TTC549 (cell line): ENCODE results near the gene OPRM1.

Source experiments
- FAIRE-seq: peaks from 2 replicates; lab custom pipeline; 2012; peaks lifted over from hg19 to GRCh38; lab: Jason Lieb, UNC

The OPRM1 gene

DNA sequence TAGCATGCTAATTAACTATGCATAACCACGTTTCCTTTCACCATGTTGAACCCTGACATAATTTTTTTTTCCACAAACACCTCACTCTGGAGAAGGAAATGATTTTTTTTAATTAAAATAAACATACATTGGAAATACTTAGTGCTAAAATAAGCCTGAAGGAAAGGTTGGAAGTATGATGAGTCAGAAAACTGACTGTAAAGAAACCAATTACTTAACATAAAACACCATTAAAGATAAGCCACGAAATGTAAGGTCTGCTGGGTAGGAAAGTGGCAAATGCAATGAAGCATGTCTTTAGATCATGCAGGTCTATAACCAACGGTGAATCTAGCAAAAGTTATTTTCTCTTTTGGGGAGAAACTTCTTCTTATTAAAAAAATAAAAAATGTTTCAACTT lies 47.5 kb downstream of the OPRM1 start:
- no peak for FAIRE-seq

DNA sequence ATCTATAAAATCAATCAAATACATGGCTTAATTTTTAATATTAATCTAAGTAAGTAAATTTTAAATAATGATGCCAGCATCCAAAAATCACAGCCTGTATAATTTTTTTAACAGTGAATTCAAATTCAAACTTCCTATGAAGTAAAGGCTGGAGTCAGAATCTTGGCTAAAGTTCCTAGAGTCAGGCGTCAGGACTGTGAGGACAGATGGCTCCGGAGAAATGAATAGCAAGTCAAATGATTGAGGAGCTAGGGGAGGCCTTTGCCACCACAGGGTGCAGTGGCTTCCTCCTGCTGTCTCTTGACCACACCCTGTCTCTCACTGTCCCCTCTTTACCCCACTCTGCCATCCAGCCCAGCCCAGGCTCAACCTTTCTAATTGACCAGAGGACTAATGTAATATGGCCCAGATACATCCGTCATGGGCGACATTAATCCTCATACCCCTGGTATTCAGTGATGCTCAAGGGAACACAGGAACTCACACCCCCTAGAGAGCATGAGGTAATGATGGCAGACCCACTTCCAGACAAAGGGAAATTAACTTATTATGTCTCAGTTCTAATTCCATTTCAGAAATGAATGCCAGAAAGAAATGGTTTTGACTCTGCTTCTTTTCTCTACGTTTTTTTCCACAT lies 53.4 kb downstream of the OPRM1 start:
- FAIRE-seq: no peak

DNA sequence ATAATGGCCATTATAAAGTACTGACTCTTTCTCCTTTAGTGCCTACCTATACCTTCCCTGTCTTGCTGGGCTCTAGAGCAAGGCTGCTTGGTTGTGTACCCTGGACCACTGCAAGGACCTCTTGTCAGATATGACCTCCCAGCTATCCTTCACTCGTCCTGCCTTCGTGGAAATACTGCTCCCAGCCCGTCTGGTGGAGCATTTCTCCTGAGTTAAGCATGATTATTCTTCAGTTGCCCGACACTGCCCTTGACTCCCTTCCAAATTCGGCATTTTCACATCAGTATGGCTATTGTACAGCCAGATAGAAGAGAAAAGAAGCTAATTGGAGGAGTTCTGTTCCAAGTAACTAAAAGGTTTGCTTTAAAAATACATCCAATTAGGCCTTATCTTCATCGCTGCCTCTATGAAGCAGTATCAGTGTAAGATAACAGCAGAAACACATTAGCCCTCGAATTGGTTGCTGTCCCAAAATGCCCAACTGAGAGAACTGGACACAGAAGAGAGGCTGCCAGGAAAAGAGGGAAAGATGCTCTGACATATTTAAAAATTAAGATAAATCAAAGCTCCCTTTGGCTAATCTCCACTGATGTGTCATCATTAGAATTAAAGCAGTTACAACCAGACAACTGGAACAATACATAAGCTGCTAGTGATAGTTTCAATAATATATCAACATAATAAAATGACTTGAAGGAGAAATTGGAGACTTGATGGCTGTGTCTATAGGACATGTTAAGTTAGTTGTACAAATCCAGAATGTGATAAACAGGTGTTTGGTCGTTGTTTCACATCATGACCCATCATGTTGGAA lies 54.4 kb downstream of the OPRM1 start:
- no peak for FAIRE-seq

DNA sequence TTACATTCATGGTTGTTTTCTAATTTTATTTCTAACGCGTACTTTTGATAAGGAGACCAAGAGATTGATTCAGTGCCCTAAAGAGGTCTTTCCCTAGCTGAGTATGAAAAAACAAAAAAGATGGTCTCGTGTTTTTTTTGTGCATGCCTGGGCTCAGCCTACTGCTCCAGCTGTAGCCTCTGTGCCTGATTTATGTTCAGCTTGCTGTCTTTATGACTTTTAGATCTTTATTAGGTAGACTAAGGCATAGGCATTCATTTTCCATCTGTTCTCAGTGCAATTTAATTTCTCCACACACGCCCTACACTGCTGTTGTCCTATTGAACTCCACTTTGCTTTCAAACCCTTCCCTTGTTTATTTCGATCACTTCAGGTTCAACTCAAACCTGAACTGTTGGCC lies 56.5 kb downstream of the OPRM1 start:
- no peak for FAIRE-seq

DNA sequence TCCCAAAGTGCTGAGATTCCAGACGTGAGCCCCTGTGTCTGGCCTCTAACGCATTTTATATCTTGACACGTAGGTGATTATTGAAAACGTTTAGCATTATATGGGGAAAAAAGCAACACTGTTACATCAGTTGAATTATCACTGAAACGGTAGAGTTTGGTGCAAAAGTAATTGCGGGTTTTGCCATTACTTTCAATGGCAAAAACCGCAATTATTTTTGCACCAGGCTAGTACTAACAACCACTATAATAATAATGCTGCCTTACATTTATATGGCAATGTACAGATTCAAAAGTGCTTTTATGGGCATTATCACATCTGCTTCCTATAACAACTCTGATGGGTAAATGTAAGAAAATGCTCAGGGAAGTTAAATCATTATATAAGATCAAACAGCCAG lies 57.3 kb downstream of the OPRM1 start:
- no peak for FAIRE-seq

DNA sequence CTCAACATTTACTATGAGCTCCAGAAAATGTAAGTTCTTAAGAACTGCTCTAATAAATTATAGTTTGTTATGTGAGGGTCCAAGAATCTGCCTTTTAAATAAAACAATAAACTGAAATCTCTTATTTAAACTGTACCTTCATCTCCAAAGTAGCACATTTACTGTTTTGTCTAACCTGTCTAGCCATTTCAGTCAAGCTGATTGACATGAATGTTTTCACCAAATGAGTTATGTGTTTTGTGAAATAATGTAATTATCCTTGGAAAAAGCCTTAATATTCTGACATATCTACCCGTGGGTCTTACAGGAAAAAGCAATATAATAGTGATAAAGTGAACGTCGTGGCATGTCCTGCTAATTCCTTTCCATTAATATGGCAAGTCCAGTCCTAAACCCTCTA lies 57.8 kb downstream of the OPRM1 start:
- FAIRE-seq: no peak

DNA sequence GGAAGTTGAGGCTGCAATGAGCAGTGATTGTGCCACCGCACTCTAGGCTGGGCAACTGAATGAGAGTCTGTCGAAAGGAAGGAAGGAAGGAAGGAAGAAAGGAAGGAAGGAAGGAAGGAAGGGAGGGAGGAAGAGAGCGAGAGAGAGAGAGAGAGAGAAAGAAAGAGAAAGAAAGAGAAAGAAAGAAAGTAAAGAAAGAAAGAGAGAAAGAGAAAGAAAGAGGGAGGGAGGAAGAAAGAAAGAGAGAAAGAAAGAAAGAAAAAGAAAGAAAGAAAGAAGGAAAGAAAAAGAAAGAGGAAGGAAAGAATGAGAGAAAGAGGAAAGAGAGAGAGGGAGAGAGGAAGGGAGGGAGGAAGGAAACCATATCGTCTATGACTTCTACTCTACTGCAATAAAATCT lies 60.2 kb downstream of the OPRM1 start:
- no peak for FAIRE-seq

DNA sequence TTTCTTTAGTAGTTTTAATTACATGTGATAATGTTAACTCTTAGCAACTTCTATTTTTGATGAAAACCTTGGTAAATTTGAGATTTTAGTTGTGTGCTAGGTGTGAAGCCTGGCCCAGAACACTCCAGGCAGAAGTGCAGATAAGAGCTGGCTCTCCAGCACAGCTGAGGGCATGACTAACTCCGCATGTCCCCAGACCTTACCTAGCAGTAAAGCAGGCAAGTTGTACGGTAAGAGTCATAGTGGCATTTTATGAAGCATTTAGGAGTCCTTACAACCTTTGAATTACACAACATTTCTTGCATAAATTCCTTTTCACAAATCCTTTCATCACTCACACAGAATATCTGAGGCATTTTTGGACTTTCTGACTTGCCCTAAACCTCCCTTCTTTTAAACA lies 67.2 kb downstream of the OPRM1 start:
- no peak for FAIRE-seq

DNA sequence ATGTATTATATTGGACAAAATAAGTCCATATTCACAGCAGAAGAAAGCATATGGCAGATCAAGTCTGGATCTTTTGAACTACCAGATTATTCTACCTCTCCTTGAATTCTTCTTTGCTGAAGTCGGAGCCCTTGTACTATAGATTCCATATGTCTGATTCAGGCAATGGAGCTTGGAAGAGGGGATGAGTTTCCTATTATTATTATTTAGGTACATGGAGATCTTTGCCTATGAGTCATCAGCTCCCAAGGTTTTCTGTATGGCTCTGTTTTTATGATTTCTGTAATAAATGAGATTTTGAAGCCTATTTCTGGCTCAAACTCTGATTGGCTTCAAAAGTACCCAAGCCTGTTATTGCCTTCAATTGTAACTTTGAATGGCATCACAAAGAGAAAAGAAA lies 72.0 kb downstream of the OPRM1 start:
- no peak for FAIRE-seq

DNA sequence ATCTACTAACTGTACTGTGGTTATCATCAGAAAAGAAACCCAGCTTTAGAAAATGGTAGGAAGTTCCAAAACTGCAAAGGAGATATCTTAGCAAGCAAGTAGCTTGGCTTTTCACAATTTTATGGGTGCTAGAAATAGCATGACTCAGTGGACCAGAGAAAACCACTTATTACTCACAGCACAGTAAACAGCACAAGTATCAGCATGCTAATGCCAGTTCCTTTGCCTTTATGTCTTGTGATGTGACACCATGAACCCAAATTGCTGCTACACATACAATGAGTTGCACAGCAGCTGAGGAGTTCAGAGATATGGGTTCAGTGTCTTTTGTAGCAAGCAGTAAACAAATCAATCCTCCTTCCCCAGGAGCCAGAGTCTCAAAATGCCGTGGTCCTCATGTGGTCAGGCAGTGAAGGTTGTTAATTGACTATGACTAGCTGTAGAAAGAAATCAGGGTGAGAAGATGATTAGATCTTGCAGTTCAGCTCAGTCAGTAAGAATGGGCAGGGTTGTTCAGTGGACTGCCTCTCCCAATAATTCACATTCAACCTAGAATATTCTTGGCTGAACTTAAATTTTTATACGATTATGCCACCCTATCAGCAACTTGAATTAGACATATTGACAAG lies 73.3 kb downstream of the OPRM1 start:
- no peak for FAIRE-seq

DNA sequence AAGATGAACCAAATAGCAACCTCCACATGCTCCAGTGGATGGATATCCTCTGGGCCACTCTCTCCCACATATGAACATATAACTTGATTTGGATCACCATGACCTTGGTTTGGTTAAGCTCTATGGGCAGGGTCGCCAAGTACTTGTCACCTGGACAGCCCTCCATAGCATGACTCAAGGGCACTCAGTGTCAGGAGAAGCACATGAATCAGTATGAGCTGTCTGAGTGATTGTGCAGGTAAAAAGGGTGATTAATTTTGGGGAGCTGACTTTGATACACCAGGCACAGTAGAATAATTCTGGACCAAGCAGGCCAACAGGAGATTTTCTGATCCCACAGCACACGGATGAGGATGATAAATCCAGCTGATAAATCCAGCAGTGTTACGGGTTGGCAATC lies 74.4 kb downstream of the OPRM1 start:
- no peak for FAIRE-seq

DNA sequence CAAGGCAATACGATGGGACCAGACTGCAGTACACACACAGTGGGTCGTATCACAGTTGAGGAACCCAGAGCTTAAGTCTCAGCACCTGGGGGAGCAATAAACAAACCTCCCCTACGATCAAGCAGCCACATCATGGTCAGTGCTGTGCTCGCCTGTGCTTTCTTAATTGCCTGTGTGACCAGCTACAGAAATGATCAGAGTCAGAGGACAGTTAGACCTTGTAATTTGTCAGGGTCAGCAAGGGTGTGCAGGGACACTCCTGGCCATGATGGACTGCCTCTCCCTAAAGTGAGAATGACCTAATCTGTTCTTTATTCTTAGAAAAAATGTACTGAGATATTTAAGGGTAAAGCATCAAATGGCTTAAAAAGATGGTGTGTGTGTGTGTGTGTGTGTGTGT lies 78.4 kb downstream of the OPRM1 start:
- no peak for FAIRE-seq

DNA sequence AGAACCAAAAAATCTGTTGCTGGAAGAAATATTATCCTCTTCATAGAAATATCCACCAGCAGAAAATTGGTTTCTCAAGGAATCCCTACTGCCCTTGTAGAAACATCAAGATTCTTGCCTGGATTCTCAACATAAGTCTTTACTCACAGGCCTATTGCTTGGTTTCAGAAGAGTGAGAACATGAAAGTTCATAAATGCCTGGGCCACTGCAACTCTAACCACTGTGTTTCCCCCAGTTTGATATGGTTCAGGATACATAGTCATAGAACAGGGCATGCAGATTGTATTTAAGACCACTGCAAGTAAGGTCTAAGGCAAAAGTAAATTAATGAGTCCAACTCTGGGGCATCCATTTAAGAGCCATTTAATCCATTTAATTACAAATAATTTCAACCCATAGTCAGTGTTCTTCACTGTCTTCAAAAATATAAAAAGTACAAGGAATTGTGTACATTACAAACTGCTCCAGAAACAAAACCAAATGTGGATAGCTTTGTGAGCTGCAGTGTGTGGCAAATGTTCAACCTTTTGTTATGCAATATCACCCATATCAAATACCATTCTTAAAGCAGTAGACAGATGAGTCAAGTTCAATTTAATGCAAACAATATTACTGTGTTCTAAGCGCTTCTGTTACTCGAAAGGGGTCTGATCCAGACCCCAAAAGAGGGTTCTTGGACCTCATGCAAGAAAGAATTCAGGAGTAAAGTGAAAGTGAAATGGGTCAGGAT lies 83.3 kb downstream of the OPRM1 start:
- no peak for FAIRE-seq

DNA sequence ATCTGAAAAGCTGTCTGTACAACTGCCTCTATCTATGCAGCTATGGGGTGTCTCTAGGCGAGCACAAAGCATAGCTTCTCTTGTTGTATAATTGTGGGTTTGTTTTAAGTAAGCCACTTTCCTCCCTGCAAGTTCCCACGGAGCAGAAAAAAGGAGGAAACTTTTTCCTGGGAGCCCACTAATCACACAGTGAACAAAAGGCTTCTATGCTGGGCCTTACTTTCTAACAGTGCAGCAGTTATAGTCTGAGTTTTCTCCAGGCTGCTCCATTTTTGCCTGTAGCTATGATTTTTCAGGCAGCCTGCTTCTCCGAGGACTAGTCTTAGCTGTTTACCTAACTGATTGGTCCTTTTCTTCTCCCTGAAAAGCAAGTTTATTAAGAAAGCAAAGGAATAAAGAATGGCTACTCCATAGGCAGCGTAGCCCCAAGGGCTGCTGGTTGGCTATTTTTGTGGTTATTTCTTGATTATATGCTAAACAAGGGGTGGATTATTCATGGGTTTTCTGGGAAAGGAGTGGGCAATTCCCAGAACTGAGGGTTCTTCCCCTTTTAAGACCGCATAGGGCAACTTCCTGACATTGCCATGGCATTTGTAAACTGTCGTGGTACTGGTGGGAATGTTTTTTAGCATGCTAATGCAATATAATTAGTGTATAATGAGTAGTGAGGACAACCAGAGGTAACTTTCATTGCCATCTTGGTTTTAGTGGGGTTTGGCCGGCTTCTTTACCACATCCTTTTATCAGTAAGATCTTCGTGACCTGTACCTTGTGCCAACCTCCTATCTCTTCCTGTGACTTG lies 84.3 kb downstream of the OPRM1 start:
- no peak for FAIRE-seq

DNA sequence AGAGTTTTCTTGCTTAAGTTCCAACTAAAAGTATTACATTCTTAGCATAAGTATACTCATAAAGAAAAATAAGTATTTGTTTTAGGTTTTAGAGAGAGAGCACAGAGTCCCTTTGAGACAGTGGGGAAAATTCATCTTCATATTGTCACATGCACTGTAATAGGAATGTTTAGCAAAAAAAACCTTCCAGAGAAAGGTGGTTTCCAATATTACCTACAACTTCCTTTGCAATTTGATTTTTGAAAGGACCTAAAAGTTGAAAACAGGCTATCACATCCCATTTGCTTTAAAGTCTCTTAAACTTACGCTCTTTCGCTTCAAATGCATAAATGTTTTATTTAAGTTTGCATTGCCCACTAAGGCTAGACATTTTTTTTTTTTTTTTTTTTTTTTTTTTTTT lies 86.4 kb downstream of the OPRM1 start:
- FAIRE-seq: no peak

DNA sequence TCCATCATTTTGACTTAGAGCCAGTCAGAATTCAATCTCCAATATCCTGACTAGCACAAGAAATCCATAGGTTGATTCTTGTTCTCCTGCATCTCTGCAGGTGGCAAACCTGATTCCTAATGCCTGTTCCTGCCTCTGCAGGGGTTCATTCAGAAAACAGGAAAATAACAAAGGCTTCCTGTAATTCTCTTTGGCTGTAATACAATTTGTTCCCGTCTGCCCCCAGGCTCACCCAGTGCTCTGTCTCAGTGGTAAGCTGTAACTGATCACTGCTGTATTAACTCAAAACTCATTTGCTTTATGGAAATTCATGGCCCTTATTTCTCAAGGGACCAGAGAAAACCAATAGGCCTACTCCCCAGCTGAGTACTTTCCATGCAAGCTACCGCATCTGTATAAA lies 88.6 kb downstream of the OPRM1 start:
- FAIRE-seq: no peak

DNA sequence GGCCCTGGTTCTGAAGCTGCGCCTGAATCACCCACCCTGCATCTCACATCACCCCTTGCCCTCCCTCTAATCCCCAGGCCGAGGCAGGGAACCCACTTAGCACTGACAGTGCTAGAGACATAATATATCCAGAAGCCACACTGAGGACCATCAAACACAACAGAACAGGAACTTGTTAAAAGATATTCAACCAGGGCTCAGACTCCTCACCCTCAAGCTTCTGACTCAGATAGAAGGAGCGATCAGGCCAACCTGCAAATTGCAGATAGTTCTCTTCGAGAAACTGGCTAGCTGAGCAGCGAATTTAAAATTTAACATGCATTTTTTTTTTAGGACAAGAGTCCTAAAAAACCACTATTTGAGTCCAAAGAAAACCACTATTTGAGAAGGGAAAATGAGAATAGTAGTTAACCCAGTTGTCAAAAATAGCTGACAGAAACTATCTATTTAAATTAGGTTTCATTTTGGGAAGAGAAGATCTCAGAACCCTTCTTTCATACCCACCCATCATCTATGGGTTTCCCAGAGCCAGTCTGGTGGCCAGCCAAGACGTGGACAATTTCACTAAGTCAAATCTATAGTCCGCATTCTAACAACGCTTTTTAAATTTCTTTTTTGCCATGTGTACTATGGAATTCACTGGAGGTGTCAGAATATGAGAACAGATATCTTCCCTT lies 95.6 kb downstream of the OPRM1 start:
- no peak for FAIRE-seq

DNA sequence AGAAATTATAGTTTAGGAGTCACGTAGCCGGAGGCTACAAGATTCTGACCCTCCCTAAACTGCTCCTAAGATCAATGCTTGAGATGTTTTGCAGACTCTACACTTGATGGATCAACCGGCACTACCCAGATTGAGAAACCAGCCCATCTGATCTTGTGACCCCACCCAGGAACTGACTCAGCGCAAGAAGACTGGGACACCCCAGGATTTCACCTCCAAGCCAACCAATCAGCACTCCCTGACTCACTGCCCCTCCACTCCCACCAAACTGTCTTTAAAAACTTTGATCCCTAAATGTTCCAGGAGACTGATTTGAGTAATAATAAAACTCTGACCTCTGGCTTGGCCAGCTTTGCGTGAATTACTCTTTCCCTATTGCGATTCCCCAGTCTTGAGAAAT lies 99.8 kb downstream of the OPRM1 start:
- FAIRE-seq: no peak

DNA sequence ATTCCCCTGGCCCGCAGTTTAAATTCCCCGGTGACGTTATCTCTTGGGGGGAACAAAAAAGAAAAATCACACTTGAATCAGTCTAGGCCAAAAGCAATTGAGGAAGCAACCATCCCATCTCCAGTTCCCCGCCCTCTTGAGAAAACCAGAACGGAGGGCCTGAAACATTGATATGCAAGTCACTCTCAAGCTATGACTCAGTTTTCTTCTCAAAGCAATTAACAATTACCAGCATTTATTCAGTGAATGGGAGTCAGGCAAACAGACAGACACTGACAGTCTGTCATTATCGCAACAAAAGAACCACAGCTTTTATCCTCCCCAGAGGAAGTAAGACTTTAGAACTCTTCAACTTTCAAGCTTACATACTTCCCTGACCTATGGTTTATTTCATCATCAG lies 100.9 kb downstream of the OPRM1 start:
- no peak for FAIRE-seq

DNA sequence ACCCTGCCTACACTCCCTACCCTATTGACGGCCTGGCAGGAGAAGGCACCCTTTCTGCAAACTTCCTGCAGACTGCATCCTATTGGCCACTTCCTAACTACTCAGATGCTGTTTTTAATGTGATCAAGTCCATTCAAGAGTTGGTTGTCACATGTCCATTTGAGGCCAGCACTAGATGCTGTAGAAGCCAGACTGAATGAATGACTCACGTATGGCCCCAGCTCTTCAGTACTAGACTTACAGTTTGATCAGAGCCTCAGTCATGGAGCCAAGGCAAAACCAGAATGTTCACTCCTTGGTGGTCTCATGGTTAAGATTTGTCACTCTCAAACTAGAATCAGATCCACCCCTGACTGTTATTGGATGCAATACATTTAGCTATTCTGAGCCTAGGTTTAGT lies 101.7 kb downstream of the OPRM1 start:
- no peak for FAIRE-seq

DNA sequence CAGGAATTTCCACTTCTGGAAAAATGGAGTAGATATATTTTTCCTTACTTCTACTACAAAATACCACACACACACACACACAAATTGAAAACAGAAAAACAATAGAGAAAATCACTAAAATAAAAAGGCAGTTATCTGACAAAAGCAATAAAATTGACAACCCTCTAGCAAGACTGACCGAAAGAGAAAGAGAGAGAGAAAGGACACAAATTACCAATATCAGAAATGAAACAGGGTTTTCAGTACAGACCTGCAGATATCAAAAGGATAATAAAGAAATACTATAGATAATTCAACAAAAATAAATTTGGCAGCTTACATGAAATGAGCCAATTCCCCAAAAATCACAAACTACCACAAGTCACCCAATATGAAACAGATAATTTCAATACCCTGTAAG lies 104.7 kb downstream of the OPRM1 start:
- FAIRE-seq: no peak
